Panc1 (cell line): ENCODE data around the gene CGNL1. TPM values are rescaled to one million over a fixed set of nuclear protein-coding genes. Genes with fewer than 3 reads are reported as not detected.

Experiments
- ATAC-seq: fragments of 200-7000 bp; cut with Tn5 transposase; 2 replicates; pipeline ENCODE4 v1.9.1; 2020; ENCODE audit warnings: mild to moderate bottlenecking, moderate library complexity
- BruUV-seq: library from RNA; stranded (reverse); fragments of 400-500 nt; replicated peaks from 2 replicates; lab custom pipeline; 2021; lab: Mats Ljungman, UMichigan
- CTCF ChIA-PET: fragments of 300-600 bp; sonication (Branson Sonifier 250); formaldehyde crosslinking; loops from one replicate; lab custom pipeline; 2022; ENCODE audit warnings: antibody characterized with exemption; lab: Charles Lee
- POLR2A ChIA-PET: fragments of 300-600 bp; sonication (Branson Sonifier 250); formaldehyde crosslinking; loops from one replicate; lab custom pipeline; 2022; ENCODE audit warnings: antibody characterized with exemption; lab: Charles Lee
- DNase-seq: peaks from one replicate; pipeline ENCODE4 v3.0.0-alpha.2; 2010; ENCODE audit warnings: low read depth, low spot score
- H3K27ac ChIP-seq: 2 replicates; pipeline ENCODE4 v1.5.1; 2011; ENCODE audit warnings: mild to moderate bottlenecking, low read length, inconsistent platforms
- H3K27me3 ChIP-seq: fragments of 200-500 bp; sonication (Bioruptor generic); 2 replicates; pipeline ENCODE4 v1.6.0; 2014; ENCODE audit warnings: low read length, inconsistent platforms; ENCODE audit not compliant: control insufficient read depth, insufficient read depth
- H3K36me3 ChIP-seq: fragments of 200-500 bp; sonication (Bioruptor generic); 2 replicates; pipeline ENCODE4 v1.5.1; 2014; ENCODE audit warnings: inconsistent platforms, mild to moderate bottlenecking, low read length, moderate library complexity; ENCODE audit not compliant: control insufficient read depth, insufficient read depth
- H3K4me1 ChIP-seq: 2 replicates; pipeline ENCODE4 v1.5.1; 2011; ENCODE audit warnings: inconsistent platforms, mild to moderate bottlenecking, low read length, moderate library complexity; ENCODE audit not compliant: control insufficient read depth, insufficient read depth
- H3K4me3 ChIP-seq, 2 experiments: 2 replicates each; pipeline ENCODE4 v1.5.1; 2011 to 2012; ENCODE audit warnings: low read depth in 2 of 2, low read length in 2 of 2, mild to moderate bottlenecking in 2 of 2, inconsistent platforms in 1 of 2, moderate library complexity in 1 of 2
- H3K9me3 ChIP-seq: fragments of 200-500 bp; sonication (Bioruptor generic); 2 replicates; pipeline ENCODE4 v1.5.1; 2014; ENCODE audit warnings: low read depth, mild to moderate bottlenecking, inconsistent platforms, low read length, moderate library complexity; ENCODE audit not compliant: control insufficient read depth, insufficient read depth
- POLR2AphosphoS5 ChIP-seq: IDR thresholded peaks from 2 replicates; pipeline ENCODE4 v1.6.1; 2012; ENCODE audit warnings: mild to moderate bottlenecking, low read depth, low read length, moderate library complexity
- SIN3A ChIP-seq: IDR thresholded peaks from 2 replicates; pipeline ENCODE4 v1.6.1; 2012; ENCODE audit warnings: low read depth, mild to moderate bottlenecking, low read length, moderate library complexity, borderline replicate concordance; ENCODE audit not compliant: insufficient read depth
- TCF7L2 ChIP-seq: IDR thresholded peaks from 2 replicates; pipeline ENCODE4 v1.6.1; 2011; ENCODE audit warnings: mild to moderate bottlenecking, low read depth, low read length, inconsistent platforms
- in situ Hi-C: cut with HindIII; loops from 2 replicates; pipeline ENCODE4 v1.10.0; 2016; ENCODE audit warnings: low sequenced_read_pairs, low pct_unique_long_range_greater_than_20kb
- intact Hi-C: fragments of 100-400 bp; cut with micrococcal nuclease; formaldehyde crosslinking; loops from one replicate; pipeline ENCODE4 v1.10.0; 2022; ENCODE audit not compliant: unreplicated experiment
- total RNA-seq: library from RNA; stranded (reverse); gene quantifications from one replicate; pipeline ENCODE4 v1.2.1, GENCODE V29; 2021; ENCODE audit not compliant: unreplicated experiment
- TF ChIP-seq, protein P1 (sequence below): fragments of 450-650 bp; IDR thresholded peaks from 2 replicates; pipeline ENCODE4 v1.5.1; 2017; ENCODE audit warnings: mild to moderate bottlenecking
- TF ChIP-seq, protein P2 (sequence below), 2 experiments: IDR thresholded peaks; 2 replicates each; pipeline ENCODE4 v1.6.1; 2011 to 2012; ENCODE audit warnings: low read depth in 2 of 2, control low read depth in 1 of 2, low read length in 1 of 2, mild to moderate bottlenecking in 1 of 2, moderate library complexity in 1 of 2; ENCODE audit not compliant: insufficient read depth in 1 of 2

CGNL1 gene
- total RNA-seq, 1 experiment from 2014 or later = 3.5 TPM

DNA sequence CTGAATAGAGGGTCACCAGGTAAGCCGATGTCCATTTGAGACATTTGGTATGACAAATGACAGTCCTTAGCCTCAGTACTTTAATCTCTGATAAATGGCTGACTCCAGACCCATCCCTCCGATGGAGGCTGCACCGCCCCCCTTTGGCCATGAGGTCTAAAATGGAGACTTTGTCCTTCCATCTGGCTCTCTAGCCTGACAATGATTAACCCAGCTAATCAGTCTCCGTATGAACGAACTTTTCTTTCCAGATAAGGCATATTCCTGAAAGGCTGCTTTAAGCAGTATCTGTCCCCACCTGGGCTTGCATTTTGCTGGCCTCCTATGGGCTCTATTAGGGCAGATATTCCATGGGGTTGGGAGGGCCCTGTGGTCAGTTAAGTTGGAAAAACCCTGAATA lies 204.6 kb downstream of the CGNL1 start:
- no peaks in the 10 kb centered on the region for H3K4me1 ChIP-seq
- H3K27ac ChIP-seq = no peak overlapping the region
- intact Hi-C loops (no loop called here), in situ Hi-C loops (no loop called here)
- no TSS peak for BruUV-seq
- no peak overlapping the region for H3K4me3 ChIP-seq
- CTCF ChIA-PET = no interaction called here
- POLR2A ChIA-PET = no interaction called here
- peaks cover 4% of the 10 kb centered on the region; the same call in 1 of the 2 replicates for H3K27me3 ChIP-seq
- no peaks in the 10 kb centered on the region for H3K36me3 ChIP-seq
- no peak for ATAC-seq
- H3K9me3 ChIP-seq = no peaks in the 10 kb centered on the region
- DNase-seq = no peak
- TF ChIP-seq TCF7L2 = no peak
- no peak for TF ChIP-seq POLR2AphosphoS5
- TF ChIP-seq, protein P1, sequence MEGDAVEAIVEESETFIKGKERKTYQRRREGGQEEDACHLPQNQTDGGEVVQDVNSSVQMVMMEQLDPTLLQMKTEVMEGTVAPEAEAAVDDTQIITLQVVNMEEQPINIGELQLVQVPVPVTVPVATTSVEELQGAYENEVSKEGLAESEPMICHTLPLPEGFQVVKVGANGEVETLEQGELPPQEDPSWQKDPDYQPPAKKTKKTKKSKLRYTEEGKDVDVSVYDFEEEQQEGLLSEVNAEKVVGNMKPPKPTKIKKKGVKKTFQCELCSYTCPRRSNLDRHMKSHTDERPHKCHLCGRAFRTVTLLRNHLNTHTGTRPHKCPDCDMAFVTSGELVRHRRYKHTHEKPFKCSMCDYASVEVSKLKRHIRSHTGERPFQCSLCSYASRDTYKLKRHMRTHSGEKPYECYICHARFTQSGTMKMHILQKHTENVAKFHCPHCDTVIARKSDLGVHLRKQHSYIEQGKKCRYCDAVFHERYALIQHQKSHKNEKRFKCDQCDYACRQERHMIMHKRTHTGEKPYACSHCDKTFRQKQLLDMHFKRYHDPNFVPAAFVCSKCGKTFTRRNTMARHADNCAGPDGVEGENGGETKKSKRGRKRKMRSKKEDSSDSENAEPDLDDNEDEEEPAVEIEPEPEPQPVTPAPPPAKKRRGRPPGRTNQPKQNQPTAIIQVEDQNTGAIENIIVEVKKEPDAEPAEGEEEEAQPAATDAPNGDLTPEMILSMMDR = no peak
- TF ChIP-seq SIN3A = no peak
- TF ChIP-seq, protein P2, sequence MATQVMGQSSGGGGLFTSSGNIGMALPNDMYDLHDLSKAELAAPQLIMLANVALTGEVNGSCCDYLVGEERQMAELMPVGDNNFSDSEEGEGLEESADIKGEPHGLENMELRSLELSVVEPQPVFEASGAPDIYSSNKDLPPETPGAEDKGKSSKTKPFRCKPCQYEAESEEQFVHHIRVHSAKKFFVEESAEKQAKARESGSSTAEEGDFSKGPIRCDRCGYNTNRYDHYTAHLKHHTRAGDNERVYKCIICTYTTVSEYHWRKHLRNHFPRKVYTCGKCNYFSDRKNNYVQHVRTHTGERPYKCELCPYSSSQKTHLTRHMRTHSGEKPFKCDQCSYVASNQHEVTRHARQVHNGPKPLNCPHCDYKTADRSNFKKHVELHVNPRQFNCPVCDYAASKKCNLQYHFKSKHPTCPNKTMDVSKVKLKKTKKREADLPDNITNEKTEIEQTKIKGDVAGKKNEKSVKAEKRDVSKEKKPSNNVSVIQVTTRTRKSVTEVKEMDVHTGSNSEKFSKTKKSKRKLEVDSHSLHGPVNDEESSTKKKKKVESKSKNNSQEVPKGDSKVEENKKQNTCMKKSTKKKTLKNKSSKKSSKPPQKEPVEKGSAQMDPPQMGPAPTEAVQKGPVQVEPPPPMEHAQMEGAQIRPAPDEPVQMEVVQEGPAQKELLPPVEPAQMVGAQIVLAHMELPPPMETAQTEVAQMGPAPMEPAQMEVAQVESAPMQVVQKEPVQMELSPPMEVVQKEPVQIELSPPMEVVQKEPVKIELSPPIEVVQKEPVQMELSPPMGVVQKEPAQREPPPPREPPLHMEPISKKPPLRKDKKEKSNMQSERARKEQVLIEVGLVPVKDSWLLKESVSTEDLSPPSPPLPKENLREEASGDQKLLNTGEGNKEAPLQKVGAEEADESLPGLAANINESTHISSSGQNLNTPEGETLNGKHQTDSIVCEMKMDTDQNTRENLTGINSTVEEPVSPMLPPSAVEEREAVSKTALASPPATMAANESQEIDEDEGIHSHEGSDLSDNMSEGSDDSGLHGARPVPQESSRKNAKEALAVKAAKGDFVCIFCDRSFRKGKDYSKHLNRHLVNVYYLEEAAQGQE (IDR thresholded peaks at IDR 0.05; ENCODE audit: insufficient read depth in 1 of 2, low read depth in 2 of 2, low read length in 1 of 2) = no peak

DNA sequence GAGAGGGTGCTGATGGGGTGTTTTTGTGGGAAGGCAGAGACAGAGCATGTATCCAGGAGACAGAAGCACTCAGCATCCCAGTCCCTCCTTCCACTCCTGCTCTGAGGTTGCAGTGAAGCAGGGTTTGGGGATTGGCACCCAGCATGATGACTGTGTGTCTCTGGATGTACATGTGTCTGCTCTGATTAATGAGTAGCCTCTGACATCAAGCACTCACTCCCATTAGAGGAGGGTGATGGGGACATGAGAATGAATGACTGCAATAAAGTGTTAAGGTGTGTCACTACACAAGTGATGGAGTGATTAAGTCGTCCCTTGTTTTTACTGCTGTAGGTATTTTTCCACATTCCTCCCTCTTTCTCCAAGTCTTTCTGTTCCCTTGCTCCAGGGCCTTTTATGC lies 205.8 kb downstream of the CGNL1 start:
- H3K9me3 ChIP-seq = no peaks in the 10 kb centered on the region
- no peak overlapping the region for H3K27ac ChIP-seq
- intact Hi-C loops (no loop called here), in situ Hi-C loops (no loop called here)
- no TSS peak for BruUV-seq
- peaks cover 4% of the 10 kb centered on the region; the same call in 1 of the 2 replicates for H3K27me3 ChIP-seq
- TF ChIP-seq SIN3A (no peak), TCF7L2 (no peak), POLR2AphosphoS5 (no peak)
- TF ChIP-seq, protein P1 = no peak
- TF ChIP-seq, protein P2 (IDR thresholded peaks at IDR 0.05; ENCODE audit: insufficient read depth in 1 of 2, low read depth in 2 of 2, low read length in 1 of 2) = no peak
- no peaks in the 10 kb centered on the region for H3K4me1 ChIP-seq
- no peaks in the 10 kb centered on the region for H3K36me3 ChIP-seq
- POLR2A ChIA-PET = no interaction called here
- CTCF ChIA-PET = interaction anchor here (0.6 kb wide), 1 partner anchor 52 kb away, joined by 3 read pairs; no protein-coding TSS in a partner anchor
- ATAC-seq (no peak), DNase-seq (no peak)
- H3K4me3 ChIP-seq = no peak overlapping the region
